NCI-H82 treated with DMSO at 0.1 percent for 48 hours (cell line): ENCODE measurements around the gene CYB5A.

ENCODE experiments used
- DNase-seq: peaks from one replicate; lab custom pipeline; 2025; ENCODE audit not compliant: unreplicated experiment; lab: John Stamatoyannopoulos, UW

The CYB5A gene

DNA sequence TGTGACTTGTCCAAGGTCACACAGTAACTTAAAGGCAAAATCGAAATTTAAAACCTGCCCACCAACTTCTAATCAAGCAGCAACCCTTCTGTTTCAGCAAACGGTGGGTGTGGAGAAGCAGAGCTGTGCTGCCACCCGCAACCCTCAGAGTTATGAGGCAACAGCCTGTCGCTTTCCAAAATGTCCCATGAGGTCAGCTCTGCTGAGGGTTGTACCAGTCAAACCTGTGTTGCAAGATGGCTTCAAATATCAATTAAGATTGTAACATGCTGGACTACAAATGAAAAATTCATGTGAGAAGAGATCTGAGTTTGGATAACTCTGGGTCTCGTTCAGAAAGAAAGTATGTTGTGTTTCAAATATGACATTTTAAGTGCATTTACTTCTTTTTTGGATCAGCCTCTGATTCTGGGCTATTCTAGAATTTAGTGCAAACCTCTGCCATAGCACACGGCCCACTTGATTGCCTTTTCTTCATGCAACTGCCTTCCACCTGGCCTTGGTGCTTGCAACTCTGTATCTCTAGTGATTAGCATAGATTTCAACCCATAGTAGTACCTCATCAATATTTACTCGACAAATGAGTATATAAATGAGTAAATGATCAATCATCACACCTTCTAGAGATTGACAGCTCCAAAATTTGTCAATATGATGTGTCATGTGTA is 74.2 kb downstream of the CYB5A start:
- no peak for DNase-seq

DNA sequence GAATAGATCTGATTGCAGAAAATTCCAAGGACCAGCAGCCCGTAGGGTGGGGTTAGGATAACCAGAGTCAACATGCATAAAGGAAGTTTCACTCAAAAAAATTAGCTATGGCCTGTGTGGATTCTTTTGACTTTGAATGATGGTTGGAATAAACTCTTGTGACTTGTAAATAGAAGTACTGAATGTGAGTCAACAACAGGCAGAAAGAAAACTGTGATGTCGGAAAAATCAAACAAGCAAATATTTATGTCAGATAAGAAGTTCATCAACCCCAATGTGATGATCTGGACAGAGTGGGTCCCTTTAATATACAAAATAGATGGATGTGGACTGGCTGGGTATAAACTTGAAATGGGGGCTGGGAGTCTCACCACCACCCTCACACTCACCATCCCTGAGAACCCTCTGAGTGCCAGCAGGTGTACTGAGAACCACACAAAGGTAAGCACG is 75.1 kb downstream of the CYB5A start:
- DNase-seq = no peak

DNA sequence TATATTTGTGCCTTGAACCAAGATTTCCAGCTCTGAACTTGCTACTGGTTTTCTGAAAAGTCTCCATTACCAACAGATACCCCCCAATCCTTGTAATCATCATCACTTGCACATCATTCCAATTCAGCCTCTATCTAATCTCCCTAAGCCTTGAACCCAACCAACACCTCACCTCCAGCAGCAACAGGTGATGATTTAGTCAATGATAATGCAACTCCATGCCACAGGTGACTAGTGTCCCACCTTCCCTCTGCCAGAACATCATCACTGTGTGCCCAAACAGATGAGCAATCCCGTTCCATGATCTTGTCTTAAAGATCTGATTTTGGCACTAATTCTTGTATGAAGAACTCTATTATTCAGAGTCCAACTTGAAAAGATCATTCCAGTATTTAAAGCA is 75.9 kb downstream of the CYB5A start:
- DNase-seq = no peak

DNA sequence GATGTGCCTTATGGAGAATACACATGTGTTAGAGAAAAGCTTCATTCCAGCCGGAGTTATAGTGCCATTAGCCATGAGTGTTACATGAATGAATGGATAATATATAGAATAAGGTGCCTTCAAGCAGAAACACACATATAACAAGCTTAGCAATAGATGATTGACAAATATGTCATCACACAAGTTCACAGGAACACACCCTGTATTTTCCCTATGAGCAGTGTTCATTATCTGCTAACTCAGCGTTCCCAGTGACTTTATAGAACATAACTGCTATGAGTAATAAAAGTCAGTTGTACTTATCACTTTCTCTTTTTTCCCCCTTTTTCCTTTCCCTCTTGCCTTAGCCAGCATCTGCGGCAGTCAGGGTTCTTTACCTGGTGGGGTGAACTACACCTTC is 78.3 kb downstream of the CYB5A start:
- no peak for DNase-seq

DNA sequence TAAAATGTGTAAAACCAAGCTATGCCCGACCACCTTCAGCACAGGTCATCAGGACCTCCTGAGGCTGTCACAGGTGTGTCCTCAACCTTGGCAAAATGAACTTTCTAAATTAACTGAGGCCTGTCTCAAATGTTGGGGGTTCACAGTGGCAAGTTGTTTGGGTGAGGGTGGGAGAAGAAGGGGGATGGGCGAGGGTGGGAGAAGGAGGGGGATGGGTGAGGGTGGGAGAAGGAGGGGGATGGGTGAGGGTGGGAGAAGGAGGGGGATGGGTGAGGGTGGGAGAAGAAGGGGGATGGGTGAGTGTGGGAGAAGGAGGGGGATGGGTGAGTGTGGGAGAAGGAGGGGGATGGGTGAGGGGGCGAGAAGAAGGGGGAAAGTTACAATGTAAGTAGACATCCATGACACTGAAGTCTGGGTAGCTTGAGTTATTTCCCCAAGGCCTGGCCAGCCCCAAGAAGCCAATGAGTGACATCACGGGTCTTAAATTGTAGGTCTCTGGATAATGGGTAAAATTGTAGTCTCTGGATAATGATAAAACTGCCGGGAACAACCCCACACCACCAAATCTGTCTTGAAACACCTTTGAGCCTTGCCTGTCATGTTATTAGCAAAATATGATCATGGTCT is 87.1 kb downstream of the CYB5A start:
- no peak for DNase-seq

DNA sequence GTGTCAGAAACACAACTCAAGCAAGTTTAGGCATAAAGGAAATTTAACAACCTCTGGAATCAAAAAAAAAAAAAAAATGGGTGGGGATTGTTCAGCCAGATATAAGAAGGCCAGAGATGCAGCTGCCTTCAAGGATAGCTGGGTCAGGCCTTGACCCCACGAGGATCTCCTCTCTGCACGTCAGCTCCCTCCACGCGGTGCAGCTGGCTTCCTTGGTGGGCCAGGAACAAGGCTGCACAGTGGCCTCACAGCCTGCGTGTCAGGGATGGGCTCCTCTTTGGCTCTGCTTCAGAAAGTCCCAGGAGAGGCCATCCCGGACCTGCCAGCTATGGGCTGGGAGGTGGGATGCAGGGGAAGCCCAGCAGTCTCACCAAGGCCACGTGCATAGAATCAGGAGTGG is 88.0 kb downstream of the CYB5A start:
- no peak for DNase-seq
